ENCODE data around the gene CGNL1.

DNA sequence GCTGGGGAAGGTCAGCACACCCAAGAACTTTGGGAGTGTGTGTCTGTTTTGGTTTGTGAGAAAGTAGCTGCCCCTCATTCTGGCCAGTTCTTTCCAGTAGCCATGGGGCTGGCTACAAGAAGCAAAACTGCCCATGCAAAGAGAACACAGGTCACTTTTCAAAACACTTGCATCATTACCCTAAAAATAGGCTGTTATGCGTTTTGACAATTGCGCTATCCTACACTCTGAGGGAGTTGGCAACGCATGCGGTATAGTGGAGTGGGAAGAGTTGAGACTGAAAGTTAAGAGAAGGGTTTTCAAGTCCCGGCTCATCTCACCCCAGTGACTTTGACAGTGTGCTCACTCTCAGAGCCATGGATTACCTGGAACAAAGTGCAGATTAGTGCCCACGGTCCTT is 173.6 kb downstream of the CGNL1 start:
- TF ChIP-seq CTCF (IDR thresholded peaks at IDR 0.05; ENCODE audit: insufficient read depth, low read depth, low read length), result no peak
- no peak for TF ChIP-seq EZH2 (IDR thresholded peaks at IDR 0.05; ENCODE audit: insufficient read depth, low read length)

All from astrocyte (in vitro differentiated cells and primary cell).